ENCODE measurements around the gene WHAMM. TPM values are rescaled to one million over a fixed set of nuclear protein-coding genes. Genes with fewer than 3 reads are reported as not detected.
"Not testable (repeated sequence)": the region's sequence is repeated elsewhere in the genome, so short reads cannot be mapped to it uniquely, and the experiment has no call there.

Gene WHAMM, protein sequence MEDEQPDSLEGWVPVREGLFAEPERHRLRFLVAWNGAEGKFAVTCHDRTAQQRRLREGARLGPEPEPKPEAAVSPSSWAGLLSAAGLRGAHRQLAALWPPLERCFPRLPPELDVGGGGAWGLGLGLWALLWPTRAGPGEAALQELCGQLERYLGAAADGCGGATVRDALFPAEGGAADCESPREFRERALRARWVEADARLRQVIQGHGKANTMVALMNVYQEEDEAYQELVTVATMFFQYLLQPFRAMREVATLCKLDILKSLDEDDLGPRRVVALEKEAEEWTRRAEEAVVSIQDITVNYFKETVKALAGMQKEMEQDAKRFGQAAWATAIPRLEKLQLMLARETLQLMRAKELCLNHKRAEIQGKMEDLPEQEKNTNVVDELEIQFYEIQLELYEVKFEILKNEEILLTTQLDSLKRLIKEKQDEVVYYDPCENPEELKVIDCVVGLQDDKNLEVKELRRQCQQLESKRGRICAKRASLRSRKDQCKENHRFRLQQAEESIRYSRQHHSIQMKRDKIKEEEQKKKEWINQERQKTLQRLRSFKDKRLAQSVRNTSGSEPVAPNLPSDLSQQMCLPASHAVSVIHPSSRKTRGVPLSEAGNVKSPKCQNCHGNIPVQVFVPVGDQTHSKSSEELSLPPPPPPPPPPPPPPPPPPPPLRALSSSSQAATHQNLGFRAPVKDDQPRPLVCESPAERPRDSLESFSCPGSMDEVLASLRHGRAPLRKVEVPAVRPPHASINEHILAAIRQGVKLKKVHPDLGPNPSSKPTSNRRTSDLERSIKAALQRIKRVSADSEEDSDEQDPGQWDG
- polyA plus RNA-seq: 3.4 TPM

DNA sequence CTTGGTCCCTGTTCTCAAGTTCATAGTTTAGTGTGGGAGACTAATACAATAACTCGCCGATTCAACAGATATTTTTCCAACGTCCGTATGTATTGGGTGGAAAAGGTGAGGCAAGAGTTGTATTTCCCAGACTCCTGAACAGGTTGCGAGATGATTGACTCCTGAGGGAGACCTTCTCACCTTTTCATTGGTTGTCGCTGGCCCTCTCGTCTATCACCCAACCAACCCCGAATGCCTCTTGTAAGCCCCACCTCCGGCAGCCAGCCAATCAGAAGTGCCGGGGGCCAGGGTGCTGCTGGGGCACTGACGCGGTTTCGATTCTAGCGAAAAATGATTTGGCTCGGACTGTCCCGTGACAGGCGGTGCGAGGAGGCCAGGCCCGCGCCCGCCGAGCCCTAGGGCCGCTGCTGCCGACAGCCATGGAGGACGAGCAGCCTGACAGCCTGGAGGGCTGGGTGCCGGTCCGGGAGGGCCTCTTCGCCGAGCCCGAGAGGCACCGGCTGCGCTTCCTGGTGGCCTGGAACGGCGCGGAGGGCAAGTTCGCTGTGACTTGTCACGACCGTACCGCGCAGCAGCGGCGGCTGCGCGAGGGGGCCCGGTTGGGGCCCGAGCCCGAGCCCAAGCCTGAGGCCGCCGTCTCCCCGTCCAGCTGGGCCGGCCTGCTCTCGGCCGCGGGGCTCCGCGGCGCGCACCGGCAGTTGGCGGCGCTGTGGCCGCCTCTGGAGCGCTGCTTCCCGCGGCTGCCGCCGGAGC lies at the start of gene WHAMM:
TSS of gene WHAMM (plus strand) at position 321 of the 753 bp plus-strand sequence. CDS start at position 420, 99 bp downstream.
- peak within 1 kb of the TSS; percentile 93 to 98 (median 96) for H3K4me3 Mint-ChIP-seq
- no peaks in the 10 kb centered on the region for H3K9me3 Mint-ChIP-seq
- no peaks in the 10 kb centered on the region for H3K36me3 Mint-ChIP-seq
- peaks cover 42 to 55% (median 47%) of the 10 kb centered on the region in 3 donors for H3K4me1 Mint-ChIP-seq
- H3K27ac Mint-ChIP-seq: peak within 1 kb of the TSS; percentile 91 to 99 (median 93)
- H3K27me3 Mint-ChIP-seq: no peaks in the 10 kb centered on the region

DNA sequence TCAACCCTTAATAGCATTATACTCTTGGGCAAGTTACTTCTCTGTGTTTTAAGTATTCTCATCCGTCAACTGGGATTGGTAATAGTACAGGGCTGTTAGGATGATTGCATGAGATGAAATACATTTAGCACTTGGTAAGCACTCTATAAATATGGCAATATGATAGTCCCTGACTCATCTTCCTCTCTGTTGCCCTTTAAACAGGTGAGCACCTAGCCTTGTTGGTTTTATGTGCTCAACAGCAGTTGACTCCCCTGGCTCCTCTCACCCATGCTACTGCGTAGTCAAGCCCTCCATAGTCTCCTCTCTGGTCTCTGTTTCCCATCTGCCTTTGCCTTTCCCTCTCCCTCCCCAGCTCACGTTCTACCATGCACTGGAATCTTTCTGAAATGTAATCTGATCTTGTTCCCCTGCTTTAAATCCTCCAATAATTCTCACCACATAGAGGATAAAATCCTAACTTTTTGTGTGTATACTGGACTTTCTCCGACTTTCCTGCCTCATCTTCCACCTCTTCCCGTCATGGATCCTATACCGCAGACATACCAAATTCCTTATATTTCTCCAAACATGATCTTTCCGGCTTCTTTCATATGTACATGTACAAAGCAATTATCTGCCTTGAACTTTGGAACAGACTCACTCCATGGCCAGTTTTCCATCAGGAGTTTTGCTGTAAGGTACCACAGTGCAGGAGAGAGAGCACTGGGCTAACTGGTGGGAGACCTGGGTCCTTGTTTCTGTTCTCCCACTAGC lies 45.9 kb upstream of the WHAMM start:
- peaks cover 17% of the 10 kb centered on the region for H3K36me3 Mint-ChIP-seq
- peaks cover 6 to 7% (median 6%) of the 10 kb centered on the region in 3 donors for H3K4me1 Mint-ChIP-seq
- H3K9me3 Mint-ChIP-seq: peaks cover 0 to 5% (median 0%) of the 10 kb centered on the region in 3 donors
- no peak overlapping the region for H3K27ac Mint-ChIP-seq
- H3K4me3 Mint-ChIP-seq: no peak overlapping the region
- H3K27me3 Mint-ChIP-seq: no peaks in the 10 kb centered on the region

DNA sequence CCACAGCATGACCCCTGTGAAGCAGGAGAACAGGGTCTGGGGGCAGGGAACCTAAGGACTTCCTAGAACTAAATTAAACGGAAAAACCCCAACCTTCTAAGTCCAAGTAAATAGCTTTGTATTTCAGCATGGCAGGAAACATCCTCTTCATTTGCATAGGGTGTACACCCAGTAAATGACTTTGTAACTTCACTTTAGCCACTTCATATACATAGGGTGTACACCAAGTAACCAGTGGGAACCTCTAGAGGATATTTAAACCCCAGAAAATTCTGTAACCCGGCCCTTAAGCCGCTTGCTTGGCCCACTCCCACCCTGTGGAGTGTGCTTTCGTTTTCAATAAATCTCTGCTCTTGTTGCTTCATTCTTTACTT lies 45.3 kb upstream of the WHAMM start:
- Mint-ChIP-seq H3K4me3 (no peak overlapping the region), H3K27me3 (no peaks in the 10 kb centered on the region), H3K27ac (no peak overlapping the region), H3K4me1 (peaks cover 6 to 7% (median 6%) of the 10 kb centered on the region in 3 donors), H3K36me3 (peaks cover 17% of the 10 kb centered on the region), H3K9me3 (peaks cover 0 to 5% (median 0%) of the 10 kb centered on the region in 3 donors)

DNA sequence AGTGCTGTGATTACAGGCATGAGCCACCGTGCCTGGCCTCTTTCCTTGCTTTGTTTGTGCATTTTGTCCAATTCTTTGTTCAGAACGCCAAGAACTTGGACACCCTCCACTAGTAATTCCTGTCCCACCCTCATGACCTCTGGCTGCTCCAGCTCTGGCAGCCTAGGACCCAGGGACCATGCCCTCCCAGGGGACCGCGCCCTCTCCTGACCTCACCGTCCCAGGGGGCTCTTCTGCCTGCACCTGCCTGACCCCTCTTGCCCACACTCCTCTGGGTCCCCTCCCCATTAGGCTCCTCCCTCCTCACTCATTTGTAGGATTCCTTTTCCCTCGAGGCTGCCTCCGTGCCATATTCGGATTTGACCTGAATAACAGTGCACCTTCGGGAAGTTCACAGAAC lies 44.7 kb upstream of the WHAMM start:
- Mint-ChIP-seq H3K27me3 (no peaks in the 10 kb centered on the region), H3K36me3 (peaks cover 17% of the 10 kb centered on the region), H3K9me3 (peaks cover 0 to 5% (median 0%) of the 10 kb centered on the region in 3 donors), H3K4me1 (peaks cover 6 to 7% (median 6%) of the 10 kb centered on the region in 3 donors), H3K4me3 (no peak overlapping the region), H3K27ac (no peak overlapping the region)

DNA sequence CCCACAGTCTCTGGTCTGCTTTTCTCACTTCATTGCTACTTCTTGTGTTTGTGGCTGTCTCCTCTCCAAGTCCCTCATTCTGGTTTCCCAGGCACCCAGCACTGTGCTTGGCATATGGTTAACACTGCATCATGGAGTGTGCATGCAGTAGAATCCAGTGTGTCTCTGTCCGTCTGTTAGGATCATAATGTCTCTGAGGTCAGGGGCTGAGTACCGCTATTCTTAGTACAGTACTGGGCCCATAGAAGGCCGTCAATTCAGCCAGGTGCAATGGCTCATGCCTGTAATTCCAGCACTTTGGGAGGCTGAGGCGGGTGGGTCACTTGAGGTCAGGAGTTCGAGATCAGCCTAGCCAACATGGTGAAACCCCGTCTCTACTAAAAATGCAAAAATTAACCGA lies 43.2 kb upstream of the WHAMM start:
- not testable (repeated sequence) for H3K27me3 Mint-ChIP-seq, H3K36me3 Mint-ChIP-seq, H3K4me1 Mint-ChIP-seq, H3K4me3 Mint-ChIP-seq, H3K27ac Mint-ChIP-seq, H3K9me3 Mint-ChIP-seq

DNA sequence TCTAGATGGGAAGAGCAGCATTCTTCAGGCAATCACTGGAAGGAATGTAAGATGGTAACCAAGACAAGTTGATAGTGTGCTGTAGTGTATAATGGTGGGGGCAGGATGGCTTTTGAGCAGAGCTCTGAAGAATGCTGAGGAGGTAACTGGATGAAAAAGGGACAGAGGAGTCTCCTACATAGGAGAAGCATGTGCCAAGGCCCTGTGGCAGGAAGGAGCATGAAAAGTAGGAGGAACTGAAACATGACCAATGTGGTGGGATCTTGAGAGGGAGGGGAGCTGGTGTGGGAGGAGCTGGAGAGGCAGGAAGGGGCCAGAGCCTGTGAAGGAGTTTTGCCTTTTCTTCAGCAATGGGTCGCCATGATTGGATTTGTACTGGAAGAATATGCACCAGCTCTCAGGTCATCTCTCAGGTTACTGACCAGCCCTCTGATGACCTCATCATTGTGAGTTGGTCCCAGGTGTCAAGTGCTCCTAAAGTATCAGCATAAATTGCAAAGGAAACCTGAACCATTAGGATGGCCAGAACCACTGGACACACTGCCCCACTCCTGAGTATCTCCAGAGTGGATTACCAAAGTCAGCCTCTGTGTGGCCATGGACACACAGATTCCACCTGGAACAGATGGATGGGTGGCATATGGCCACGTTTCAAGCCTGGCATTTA lies 42.1 kb upstream of the WHAMM start:
- peaks cover 0 to 5% (median 0%) of the 10 kb centered on the region in 3 donors for H3K9me3 Mint-ChIP-seq
- H3K4me3 Mint-ChIP-seq: no peak overlapping the region
- H3K4me1 Mint-ChIP-seq: peaks cover 6 to 7% (median 6%) of the 10 kb centered on the region in 3 donors
- no peak overlapping the region for H3K27ac Mint-ChIP-seq
- H3K27me3 Mint-ChIP-seq: no peaks in the 10 kb centered on the region
- H3K36me3 Mint-ChIP-seq: peaks cover 10% of the 10 kb centered on the region

DNA sequence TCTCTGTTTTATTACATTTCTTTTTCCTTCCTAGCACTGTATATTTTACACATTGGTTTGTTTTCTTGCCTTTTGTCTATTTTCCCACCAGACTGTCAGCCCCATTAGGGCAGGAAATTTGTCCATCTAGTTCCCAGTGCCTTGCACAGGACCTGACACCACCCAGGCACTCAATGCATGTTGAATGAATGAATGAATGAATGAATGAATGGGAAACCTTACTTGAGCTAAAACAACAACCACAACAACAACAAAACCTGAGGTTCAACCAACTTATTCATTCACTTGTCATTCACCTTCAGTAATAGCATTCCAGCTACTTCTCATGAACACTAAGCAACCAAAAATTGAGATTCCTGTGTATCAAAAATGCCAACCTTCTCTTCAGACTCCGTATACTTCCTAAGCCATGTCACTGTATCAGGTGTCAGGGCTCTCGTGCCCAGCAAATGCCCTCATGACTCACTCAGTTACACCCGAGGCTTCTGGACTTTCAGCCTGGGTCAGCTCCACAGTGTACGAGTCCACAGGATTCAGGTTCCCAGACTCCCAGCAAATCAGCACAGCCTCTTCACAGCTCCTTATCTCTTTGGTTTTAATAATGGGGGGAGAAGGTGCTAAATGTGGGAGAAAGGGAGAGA lies 40.9 kb upstream of the WHAMM start:
- Mint-ChIP-seq H3K27ac (no peak overlapping the region), H3K4me3 (peak overlapping the region in 1 of 4 donors; percentile 33), H3K36me3 (peaks cover 10% of the 10 kb centered on the region), H3K27me3 (no peaks in the 10 kb centered on the region), H3K9me3 (peaks cover 0 to 5% (median 0%) of the 10 kb centered on the region in 3 donors), H3K4me1 (peaks cover 3 to 6% (median 5%) of the 10 kb centered on the region in 3 donors)

DNA sequence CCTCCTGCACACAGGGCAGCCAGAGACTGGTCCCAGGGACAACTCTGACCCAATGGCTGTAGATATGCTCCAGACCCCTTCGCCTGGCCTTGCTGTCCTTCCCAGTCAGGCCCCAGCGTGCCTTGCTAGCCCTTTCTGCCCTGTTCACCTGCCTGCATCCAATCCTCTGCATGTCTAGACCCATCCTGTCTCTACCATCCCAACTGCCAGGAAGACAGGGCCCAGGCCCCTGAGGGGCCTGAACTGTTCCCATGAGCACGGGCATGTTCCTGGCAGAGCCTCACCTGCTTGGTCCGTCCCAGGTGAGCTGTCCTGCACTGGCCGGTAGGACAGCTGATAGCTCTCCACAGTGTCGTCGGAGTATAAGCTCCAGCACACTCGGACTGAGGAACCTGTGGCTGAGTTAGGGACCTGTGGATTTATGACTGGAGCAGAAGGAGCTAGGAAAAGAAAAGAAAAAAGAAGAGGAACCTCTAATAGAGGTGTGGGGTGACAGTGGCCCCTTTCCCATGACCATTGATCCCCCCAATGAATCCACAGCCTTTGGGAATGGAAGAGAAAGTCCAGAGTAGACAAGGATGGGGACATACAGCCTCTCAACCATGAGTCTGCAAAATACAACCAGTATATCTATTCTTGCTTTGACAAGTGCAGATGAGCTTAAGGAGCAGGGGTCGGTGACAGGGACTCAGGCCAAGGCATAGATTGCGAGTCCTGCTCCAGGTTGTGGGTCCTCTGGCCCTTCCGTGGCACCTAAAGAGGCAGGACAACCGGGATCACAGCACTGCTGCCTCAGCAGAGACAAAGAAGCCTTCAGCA lies 37.4 kb upstream of the WHAMM start:
- no peak overlapping the region for H3K27ac Mint-ChIP-seq
- H3K4me3 Mint-ChIP-seq: peak overlapping the region in 1 of 4 donors; percentile 39
- peaks cover 0 to 3% (median 0%) of the 10 kb centered on the region in 3 donors for H3K9me3 Mint-ChIP-seq
- H3K27me3 Mint-ChIP-seq: no peaks in the 10 kb centered on the region
- peaks cover 12% of the 10 kb centered on the region for H3K36me3 Mint-ChIP-seq
- peaks cover 0 to 1% (median 0%) of the 10 kb centered on the region in 3 donors for H3K4me1 Mint-ChIP-seq

DNA sequence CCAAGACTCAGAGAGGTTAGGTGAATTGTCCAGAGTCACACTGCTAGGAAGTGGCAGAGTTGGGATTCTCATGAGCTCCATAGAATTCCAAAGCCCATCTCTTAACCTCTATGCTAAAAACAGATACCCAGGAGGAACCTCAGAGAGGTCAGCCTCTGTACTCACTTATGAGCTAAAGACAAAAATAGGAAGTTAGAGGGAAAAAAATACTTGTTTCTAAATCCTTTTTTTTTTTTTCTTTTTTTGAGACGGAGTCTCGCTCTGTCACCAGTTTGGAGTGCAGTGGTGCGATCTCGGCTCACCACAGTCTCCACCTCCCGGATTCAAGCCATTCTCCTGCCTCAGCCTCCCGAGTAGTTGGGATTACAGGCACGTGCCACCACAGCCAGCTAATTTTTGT lies 34.9 kb upstream of the WHAMM start:
- Mint-ChIP-seq H3K9me3 (peaks cover 0 to 3% (median 0%) of the 10 kb centered on the region in 3 donors), H3K4me1 (peaks cover 0 to 1% (median 0%) of the 10 kb centered on the region in 3 donors), H3K4me3 (no peak overlapping the region)

DNA sequence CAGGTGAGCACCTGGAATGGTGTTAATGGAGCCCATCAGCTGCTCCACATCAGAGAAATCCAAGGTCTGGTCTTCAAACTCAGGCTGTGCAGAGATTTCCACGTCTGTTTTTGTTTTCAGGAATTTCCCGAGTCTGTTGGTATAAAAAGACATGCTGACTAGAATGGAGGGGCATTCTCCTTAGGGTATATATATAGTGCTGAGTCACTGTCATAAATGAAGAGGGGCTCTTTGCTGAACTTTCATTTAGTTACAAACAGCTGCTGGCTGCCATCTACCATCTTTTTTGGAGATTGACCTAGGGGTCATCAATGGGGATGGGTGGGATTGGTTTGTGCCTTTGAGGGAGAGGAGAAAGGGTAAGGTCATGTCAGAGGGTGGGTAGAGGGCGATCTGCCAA lies 30.7 kb upstream of the WHAMM start:
- peaks cover 5% of the 10 kb centered on the region for H3K36me3 Mint-ChIP-seq
- no peak overlapping the region for H3K27ac Mint-ChIP-seq
- H3K27me3 Mint-ChIP-seq: no peaks in the 10 kb centered on the region
- no peak overlapping the region for H3K4me3 Mint-ChIP-seq
- H3K9me3 Mint-ChIP-seq: peaks cover 0 to 3% (median 0%) of the 10 kb centered on the region in 3 donors
- H3K4me1 Mint-ChIP-seq: no peaks in the 10 kb centered on the region

More for the DNA sequence above, 34.9 kb upstream of the WHAMM start:
- no peaks in the 10 kb centered on the region for H3K27me3 Mint-ChIP-seq
- H3K36me3 Mint-ChIP-seq: peaks cover 7% of the 10 kb centered on the region
- no peak overlapping the region for H3K27ac Mint-ChIP-seq

DNA sequence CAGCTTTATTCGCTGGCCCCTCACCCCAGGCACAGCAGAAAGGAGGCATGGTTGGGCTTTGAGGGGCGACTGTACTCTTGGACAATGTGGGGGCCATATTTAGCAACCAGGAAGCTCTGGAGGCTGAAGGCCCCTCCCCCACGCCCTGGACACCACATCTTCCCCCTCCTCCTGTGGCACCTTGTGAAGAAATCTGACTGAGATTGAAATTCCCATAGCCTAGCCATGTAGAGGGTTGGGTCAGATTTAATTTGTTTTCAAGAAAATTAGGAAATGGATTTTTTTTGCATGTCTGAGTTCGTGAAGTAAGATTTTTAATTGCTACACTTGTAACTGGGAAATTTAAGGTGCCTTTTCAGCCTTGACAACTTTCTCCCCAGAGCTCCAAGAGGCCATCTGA lies 28.1 kb upstream of the WHAMM start:
- Mint-ChIP-seq H3K4me3 (no peak overlapping the region), H3K36me3 (peaks cover 2% of the 10 kb centered on the region), H3K4me1 (no peaks in the 10 kb centered on the region), H3K27me3 (no peaks in the 10 kb centered on the region), H3K27ac (no peak overlapping the region), H3K9me3 (peaks cover 0 to 3% (median 0%) of the 10 kb centered on the region in 3 donors)

DNA sequence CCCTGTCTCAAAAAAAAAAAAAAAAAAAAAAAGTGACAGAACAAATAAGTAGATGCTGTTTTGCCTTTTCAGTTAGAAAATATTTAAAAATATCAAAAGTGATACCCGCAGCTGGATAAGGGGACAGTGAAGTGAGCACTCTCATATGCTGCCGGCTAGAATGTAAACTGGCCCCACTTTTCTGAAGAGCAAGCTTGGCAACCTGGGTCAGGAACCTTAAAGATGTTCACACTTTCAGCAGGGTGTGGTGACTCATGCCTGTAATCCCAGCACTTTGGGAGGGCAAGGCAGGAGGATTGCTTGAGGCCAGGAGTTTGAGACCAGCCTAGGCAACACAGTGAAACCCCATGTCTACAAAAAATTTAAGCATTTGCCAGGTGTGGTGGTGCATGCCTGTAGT lies 20.9 kb upstream of the WHAMM start:
- no peak overlapping the region for H3K4me3 Mint-ChIP-seq
- H3K27me3 Mint-ChIP-seq: peaks cover 4% of the 10 kb centered on the region
- H3K27ac Mint-ChIP-seq: no peak overlapping the region
- H3K9me3 Mint-ChIP-seq: peaks cover 0 to 3% (median 0%) of the 10 kb centered on the region in 3 donors
- H3K4me1 Mint-ChIP-seq: no peaks in the 10 kb centered on the region
- no peaks in the 10 kb centered on the region for H3K36me3 Mint-ChIP-seq

DNA sequence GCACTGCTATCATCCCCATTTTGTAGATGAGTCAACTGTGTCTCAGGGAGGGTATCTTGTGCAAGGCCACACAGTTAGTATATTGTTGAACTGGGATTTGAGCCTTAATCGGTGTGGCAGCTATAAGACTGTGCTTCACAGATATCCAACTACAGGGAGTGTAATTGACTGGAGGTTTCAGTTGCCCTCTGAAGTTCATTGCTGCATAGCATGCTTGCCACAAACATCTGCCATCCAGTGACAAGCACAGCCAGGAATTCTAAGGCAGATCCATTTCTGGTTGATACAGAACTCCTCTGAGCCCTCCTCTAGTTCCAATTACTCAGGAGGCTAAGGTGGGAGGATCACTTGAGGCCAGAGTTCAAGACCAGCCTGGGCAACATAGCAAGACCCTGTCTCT lies 19.9 kb upstream of the WHAMM start:
- H3K27ac Mint-ChIP-seq: no peak overlapping the region
- H3K27me3 Mint-ChIP-seq: peaks cover 4% of the 10 kb centered on the region
- no peaks in the 10 kb centered on the region for H3K36me3 Mint-ChIP-seq
- no peaks in the 10 kb centered on the region for H3K4me1 Mint-ChIP-seq
- peaks cover 3 to 11% (median 8%) of the 10 kb centered on the region in 3 donors for H3K9me3 Mint-ChIP-seq
- no peak overlapping the region for H3K4me3 Mint-ChIP-seq
